Sigmoid colon (tissue), 7 donors: Measurements from ENCODE around the gene BLM. TPM values are rescaled to one million over a fixed set of nuclear protein-coding genes. Genes with fewer than 3 reads are reported as not detected.

Experiments
- DNase-seq: peaks from one replicate; pipeline ENCODE4 v3.0.0-alpha.2; 2019
- H3K27ac ChIP-seq, 4 donors: fragments of 200-600 bp; sonication (generic); one replicate each; pipeline ENCODE4 v1.5.1; 2016 to 2019; ENCODE audit warnings: mild to moderate bottlenecking in 1 of 4
- H3K27me3 ChIP-seq, 3 donors: fragments of 200-600 bp; sonication (generic); one replicate each; pipeline ENCODE4 v1.5.1; 2019; ENCODE audit warnings: mild to moderate bottlenecking in 1 of 3
- H3K36me3 ChIP-seq, 4 donors: fragments of 200-600 bp; sonication (generic); one replicate each; pipeline ENCODE4 v1.5.1; 2016 to 2019
- H3K4me1 ChIP-seq, 4 donors: fragments of 200-600 bp; sonication (generic); one replicate each; pipeline ENCODE4 v1.5.1; 2017 to 2019
- H3K4me3 ChIP-seq, 4 donors: fragments of 200-600 bp; sonication (generic); one replicate each; pipeline ENCODE4 v1.5.1; 2017 to 2019; ENCODE audit warnings: mild to moderate bottlenecking in 2 of 4, moderate library complexity in 1 of 4
- H3K9me3 ChIP-seq, 4 donors: fragments of 200-600 bp in 3 of 4; sonication (generic) in 3 of 4; one replicate each; pipeline versions ENCODE4 v1.5.1 to v1.6.1; 2013 to 2019
- CTCF ChIP-seq, 4 experiments: fragments of 450-650 bp in 3 of 4; fragments of 200-600 bp in 1 of 4; IDR thresholded peaks; one replicate each; pipeline ENCODE4 v1.5.1; 2016 to 2019; ENCODE audit warnings: antibody characterized with exemption in 4 of 4, mild to moderate bottlenecking in 3 of 4, moderate library complexity in 2 of 4
- EP300 ChIP-seq, 4 donors: sonication (generic); formaldehyde crosslinking; IDR thresholded peaks; one replicate each; pipeline ENCODE4 v1.6.1; 2017; ENCODE audit warnings: antibody characterized with exemption in 4 of 4
- POLR2A ChIP-seq, 2 donors: fragments of 450-650 bp; IDR thresholded peaks; one replicate each; pipeline ENCODE4 v1.6.1; 2016; ENCODE audit warnings: antibody characterized with exemption in 2 of 2, mild to moderate bottlenecking in 2 of 2, moderate library complexity in 2 of 2
- POLR2AphosphoS5 ChIP-seq, 4 donors: sonication (generic); formaldehyde crosslinking; IDR thresholded peaks; one replicate each; pipeline ENCODE4 v1.6.1; 2017; ENCODE audit warnings: antibody characterized with exemption in 4 of 4
- WGBS, 2 donors: extraction: QIAGEN DNeasy Blood & Tissue Kit; methylation state at CpG; one replicate each; pipeline ENCODE4 v1.1.7; 2013; 5-methylcytosine and 5-hydroxymethylcytosine counted together
- intact Hi-C: fragments of 100-400 bp; cut with DNase I; formaldehyde crosslinking; loops from one replicate; pipeline ENCODE4 v1.15.1; 2023
- polyA plus RNA-seq, 3 donors: library from polyadenylated mRNA; stranded (reverse); fragments of 200-250 nt; gene quantifications; one replicate each; pipeline ENCODE4 v1.2.3, GENCODE V29; 2013
- total RNA-seq, 4 donors: library from RNA; depleted of rRNA; stranded (reverse); fragments of >200 nt; gene quantifications; one replicate each; pipeline ENCODE4 v1.1.0, GENCODE V29; 2016
- donor health status: healthy with polysubstance abuse.
- donor health status: Bipolar disorder and iron deficiency.
- donor health status: healthy.

BLM gene
- total and polyA plus RNA-seq, 7 donors = 0.54 to 6.2 (median 0.85) TPM; not detected in 1

- DNase-seq = no peak
- TF ChIP-seq POLR2A (IDR thresholded peaks at IDR 0.05) (no peak), EP300 (IDR thresholded peaks at IDR 0.05) (no peak), CTCF (IDR thresholded peaks at IDR 0.05) (no peak), POLR2AphosphoS5 (IDR thresholded peaks at IDR 0.05) (no peak)
- H3K36me3 ChIP-seq = no peaks in the 10 kb centered on the region
- H3K9me3 ChIP-seq = no peaks in the 10 kb centered on the region
- no peaks in the 10 kb centered on the region for H3K4me1 ChIP-seq
- WGBS, 2 donors = 92 to 94% methylated on average over 5 of the region's 5 CpGs
- no peak overlapping the region for H3K4me3 ChIP-seq
- intact Hi-C loops = no loop called here
- H3K27ac ChIP-seq = no peak overlapping the region
- no peaks in the 10 kb centered on the region for H3K27me3 ChIP-seq
Measured at GRCh38 chr15:90675464-90675863, 41.7 kb upstream of the BLM start.

- Histone ChIP-seq H3K4me3 (no peak overlapping the region), H3K9me3 (no peaks in the 10 kb centered on the region), H3K4me1 (no peaks in the 10 kb centered on the region), H3K27me3 (no peaks in the 10 kb centered on the region), H3K27ac (no peak overlapping the region), H3K36me3 (no peaks in the 10 kb centered on the region)
- DNase-seq = no peak
- no peak for TF ChIP-seq POLR2AphosphoS5 (IDR thresholded peaks at IDR 0.05)
- no peak for TF ChIP-seq EP300 (IDR thresholded peaks at IDR 0.05)
- no peak for TF ChIP-seq POLR2A (IDR thresholded peaks at IDR 0.05)
- no peak for TF ChIP-seq CTCF (IDR thresholded peaks at IDR 0.05)
- intact Hi-C loops = no loop called here
- WGBS, 2 donors = 65 to 67% methylated on average over 11 to 12 of the region's 12 CpGs
Measured at GRCh38 chr15:90677807-90678790, 39.0 kb upstream of the BLM start.

DNA sequence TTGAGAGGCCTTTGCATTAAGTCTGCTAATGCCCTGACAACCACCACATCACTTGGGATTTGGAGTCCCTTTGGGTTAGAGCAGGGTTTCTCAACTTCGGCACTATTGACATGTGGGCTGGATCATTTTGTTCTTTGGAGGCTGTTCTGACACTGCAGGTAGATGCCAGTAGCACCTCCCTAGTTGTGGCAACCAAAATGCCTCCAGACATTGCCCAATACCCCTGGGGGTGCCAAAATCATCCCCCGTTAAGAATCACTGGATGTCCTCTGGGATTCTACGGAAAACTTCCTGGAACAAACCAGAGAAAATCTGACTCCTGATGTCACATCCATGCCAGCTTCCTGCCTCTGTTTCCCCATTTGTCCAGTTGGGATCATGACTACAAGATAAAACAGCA, 37.2 kb upstream of the BLM start:
- no peaks in the 10 kb centered on the region for H3K36me3 ChIP-seq
- no peaks in the 10 kb centered on the region for H3K27me3 ChIP-seq
- 86 to 97% methylated on average over 3 of the region's 3 CpGs for WGBS, 2 donors
- H3K9me3 ChIP-seq = no peaks in the 10 kb centered on the region
- TF ChIP-seq POLR2A (IDR thresholded peaks at IDR 0.05) = no peak
- no peak for TF ChIP-seq EP300 (IDR thresholded peaks at IDR 0.05)
- no peak for TF ChIP-seq POLR2AphosphoS5 (IDR thresholded peaks at IDR 0.05)
- peak; percentile 71 for DNase-seq
- H3K27ac ChIP-seq = peak overlapping the region in 2 of 4 donors; percentile 37 to 55
- intact Hi-C loops = no loop called here
- H3K4me1 ChIP-seq = no peaks in the 10 kb centered on the region
- H3K4me3 ChIP-seq = no peak overlapping the region

DNA sequence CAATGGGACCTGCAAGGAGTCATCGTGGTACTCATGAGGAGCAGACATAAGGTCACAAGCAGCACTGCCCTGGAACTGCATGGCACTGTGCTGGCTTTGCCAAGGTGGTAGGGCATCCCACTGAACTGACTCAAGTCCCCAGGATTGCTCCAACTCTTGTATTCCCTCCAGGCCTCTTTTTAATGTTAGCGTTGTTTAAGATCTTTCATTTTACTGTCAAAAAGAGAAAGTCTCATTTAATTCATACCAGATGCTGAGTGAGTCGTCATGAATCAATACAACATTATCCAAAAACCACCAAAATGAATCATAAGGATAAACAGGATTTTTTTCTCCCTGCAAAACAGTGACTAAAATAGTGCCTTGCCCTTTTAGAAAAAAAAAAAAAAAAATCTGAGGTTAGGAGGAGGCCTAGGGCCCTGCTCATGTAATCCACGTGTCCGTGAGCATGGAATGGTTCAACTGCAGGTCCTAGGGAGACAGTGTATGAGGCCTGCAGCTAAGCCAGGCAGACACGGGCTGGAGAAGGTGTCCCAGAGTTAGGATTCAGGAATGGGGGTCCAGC, 36.7 kb upstream of the BLM start:
- 80 to 84% methylated on average over 6 of the region's 6 CpGs for WGBS, 2 donors
- TF ChIP-seq CTCF (IDR thresholded peaks at IDR 0.05) (no peak), POLR2AphosphoS5 (IDR thresholded peaks at IDR 0.05) (peak in 1 of 4 donors; percentile 16)

DNA sequence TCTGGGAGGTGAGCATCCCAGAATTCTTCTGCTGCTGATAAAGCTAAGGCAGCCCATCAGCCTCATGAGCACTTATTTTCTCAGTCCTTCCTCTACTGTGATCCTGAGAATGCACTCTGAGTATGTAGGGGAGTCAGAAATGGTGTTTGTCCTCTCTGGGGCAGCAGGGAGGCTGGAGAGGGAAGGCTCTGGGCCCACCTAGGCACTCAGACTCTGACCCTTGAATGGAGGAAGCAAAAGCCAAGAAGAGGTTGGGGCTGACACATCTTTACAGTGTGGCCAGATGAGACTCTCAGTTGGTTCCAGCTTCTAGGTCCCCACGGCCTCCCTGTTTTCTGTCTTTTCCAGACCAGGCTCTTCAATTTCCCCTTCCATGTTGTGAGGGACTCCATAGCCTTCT, 36.1 kb upstream of the BLM start:
- H3K27ac ChIP-seq = peak overlapping the region in 3 of 4 donors; percentile 37 to 55 (median 39)
- intact Hi-C loops = no loop called here
- H3K36me3 ChIP-seq = no peaks in the 10 kb centered on the region
- H3K9me3 ChIP-seq = no peaks in the 10 kb centered on the region
- 96 to 98% methylated on average over 1 of the region's 1 CpG for WGBS, 2 donors
- no peak overlapping the region for H3K4me3 ChIP-seq
- no peak for DNase-seq
- H3K27me3 ChIP-seq = no peaks in the 10 kb centered on the region
- no peaks in the 10 kb centered on the region for H3K4me1 ChIP-seq
- TF ChIP-seq POLR2AphosphoS5 (IDR thresholded peaks at IDR 0.05) (no peak), CTCF (IDR thresholded peaks at IDR 0.05) (no peak), POLR2A (IDR thresholded peaks at IDR 0.05) (no peak), EP300 (IDR thresholded peaks at IDR 0.05) (no peak)

More for the DNA sequence above, 36.7 kb upstream of the BLM start:
- Histone ChIP-seq H3K4me3 (no peak overlapping the region), H3K9me3 (no peaks in the 10 kb centered on the region), H3K27ac (peak overlapping the region in 3 of 4 donors; percentile 37 to 55 (median 39)), H3K27me3 (no peaks in the 10 kb centered on the region), H3K36me3 (no peaks in the 10 kb centered on the region), H3K4me1 (no peaks in the 10 kb centered on the region)
- no peak for DNase-seq
- intact Hi-C loops = no loop called here
